K562 (cell line): ENCODE measurements around the gene MTIF3. TPM values are rescaled to one million over a fixed set of nuclear protein-coding genes. Genes with fewer than 3 reads are reported as not detected.

ENCODE experiments used
- ATAC-seq: fragments of 200-7000 bp; cut with Tn5 transposase; 3 replicates; pipeline ENCODE4 v1.9.1; 2020; ENCODE audit warnings: moderate library complexity
- BruUV-seq: library from RNA; stranded (reverse); fragments of 400-500 nt; replicated peaks from 2 replicates; lab custom pipeline; 2021; lab: Mats Ljungman, UMichigan
- CTCF ChIA-PET: fragments of 300-600 bp; formaldehyde crosslinking; extraction: SDS; loops from one replicate; lab custom pipeline; 2021; ENCODE audit warnings: low intra/inter-chr PET ratio; lab: Yijun Ruan, JAX
- POLR2A ChIA-PET: fragments of 300-600, 350-650 bp; sonication (Branson Sonifier 250); formaldehyde crosslinking; extraction: SDS; loops from one replicate; lab custom pipeline; 2021; ENCODE audit warnings: antibody characterized with exemption, inconsistent platforms; lab: Yijun Ruan, JAX
- DNase-seq, 4 experiments: peaks; one replicate each; pipeline versions ENCODE4 v3.0.0 to v3.0.0-alpha.2; 2011 to 2018; ENCODE audit warnings: low spot score in 3 of 4, mixed read lengths in 3 of 4; ENCODE audit errors: extremely low read depth in 1 of 4
- FAIRE-seq: peaks from 2 replicates; lab custom pipeline; 2011; peaks lifted over from hg19 to GRCh38; lab: Jason Lieb, UNC
- H2AFZ ChIP-seq: 2 replicates; pipeline ENCODE4 v1.6.0; 2011; ENCODE audit warnings: low read depth, low read length, control low read depth, inconsistent platforms
- H3K27ac ChIP-seq: fragments of 200-600 bp; 3 replicates; pipeline ENCODE4 v1.8.0; 2011; ENCODE audit warnings: low read depth, mild to moderate bottlenecking, control low read depth, inconsistent platforms, low read length, moderate library complexity, mixed read lengths; ENCODE audit errors: extremely low read depth
- H3K27me3 ChIP-seq, 2 experiments: fragments of 300-600 bp in 1 of 2; 2 replicates in 1 of 2; 3 replicates in 1 of 2; pipeline versions ENCODE4 v1.6.0 to v1.8.0; 2011; ENCODE audit warnings: inconsistent platforms in 2 of 2, low read length in 2 of 2, mild to moderate bottlenecking in 1 of 2, mixed read lengths in 1 of 2, moderate library complexity in 1 of 2; ENCODE audit not compliant: control insufficient read depth in 2 of 2, insufficient read depth in 2 of 2
- H3K36me3 ChIP-seq: fragments of 300-600 bp; 3 replicates; pipeline ENCODE4 v1.8.0; 2011; ENCODE audit warnings: mild to moderate bottlenecking, low read length, inconsistent platforms; ENCODE audit not compliant: control insufficient read depth, insufficient read depth
- H3K4me1 ChIP-seq, 2 experiments: fragments of 200-600 bp in 1 of 2; replicated peaks in 1 of 2; 2 replicates in 1 of 2; 3 replicates in 1 of 2; pipeline versions ENCODE4 v1.5.1 to v1.8.0; 2011; ENCODE audit warnings: inconsistent platforms in 2 of 2, low read length in 2 of 2, mild to moderate bottlenecking in 1 of 2, mixed read lengths in 1 of 2, moderate library complexity in 1 of 2; ENCODE audit not compliant: control insufficient read depth in 2 of 2, insufficient read depth in 2 of 2
- H3K4me2 ChIP-seq: 2 replicates; pipeline ENCODE4 v1.6.1; 2011; ENCODE audit warnings: low read length, control low read depth, inconsistent platforms, mixed read lengths; ENCODE audit not compliant: insufficient read depth
- H3K4me3 ChIP-seq: fragments of 200-600 bp; sonication (generic), shearing (Covaris generic); 2 replicates; pipeline ENCODE4 v1.5.1; 2016; ENCODE audit warnings: control low read depth, inconsistent platforms
- H3K79me2 ChIP-seq: fragments of 200-600 bp; 3 replicates; pipeline ENCODE4 v1.8.0; 2011; ENCODE audit warnings: low read length, inconsistent platforms; ENCODE audit not compliant: control insufficient read depth, insufficient read depth
- H3K9ac ChIP-seq, 2 experiments: 2 replicates each; pipeline versions ENCODE4 v1.6.0 to v1.6.1; 2011; ENCODE audit warnings: low read depth in 2 of 2, low read length in 2 of 2, control low read depth in 1 of 2, inconsistent platforms in 1 of 2, mild to moderate bottlenecking in 1 of 2, mixed read lengths in 1 of 2; ENCODE audit not compliant: insufficient read depth in 1 of 2
- H3K9me1 ChIP-seq: one replicate; pipeline ENCODE4 v1.6.0; 2011; ENCODE audit warnings: inconsistent platforms, mild to moderate bottlenecking, low read length, moderate library complexity; ENCODE audit not compliant: control insufficient read depth, insufficient read depth
- H3K9me3 ChIP-seq: replicated peaks from 2 replicates; pipeline ENCODE4 v1.5.1; 2011; ENCODE audit warnings: low read depth, low read length, inconsistent platforms; ENCODE audit not compliant: control insufficient read depth, insufficient read depth
- H4K20me1 ChIP-seq: replicated peaks from 2 replicates; pipeline ENCODE4 v1.6.1; 2011; ENCODE audit warnings: low read length, inconsistent platforms, mixed read lengths; ENCODE audit not compliant: control insufficient read depth, insufficient read depth
- HMG20A ChIP-seq: fragments of 450-650 bp; formaldehyde crosslinking; conservative IDR thresholded peaks from 2 replicates; pipeline ENCODE4 v1.4.0; 2020; ENCODE audit warnings: mild to moderate bottlenecking, mixed read lengths
- KAT7 ChIP-seq: sonication (generic); formaldehyde crosslinking; IDR thresholded peaks from 2 replicates; pipeline ENCODE4 v1.8.0; 2022; ENCODE audit warnings: missing genetic modification reagents, mild to moderate bottlenecking, borderline replicate concordance
- KLF10 ChIP-seq: fragments of 250-450 bp; sonication (Bioruptor Pico); IDR thresholded peaks from 2 replicates; pipeline ENCODE4 v1.6.1; 2021; ENCODE audit warnings: matching md5 sums
- MECOM ChIP-seq: fragments of 250-450 bp; sonication (Bioruptor Pico); IDR thresholded peaks from 2 replicates; pipeline ENCODE4 v1.8.0; 2022; ENCODE audit warnings: inconsistent platforms
- SOX6 ChIP-seq: fragments of 450-650 bp; IDR thresholded peaks from 2 replicates; pipeline ENCODE4 v1.6.1; 2014; ENCODE audit warnings: mild to moderate bottlenecking
- USF1 ChIP-seq: sonication (generic); formaldehyde crosslinking; IDR thresholded peaks from 2 replicates; pipeline ENCODE4 v1.9.0; 2022; ENCODE audit warnings: mild to moderate bottlenecking, missing genetic modification reagents
- ZNF507 ChIP-seq: conservative IDR thresholded peaks from 2 replicates; pipeline ENCODE4 v1.6.1; 2017; ENCODE audit warnings: missing genetic modification characterization, missing compliant biosample characterization
- ZNF695 ChIP-seq: fragments of 450-650 bp; formaldehyde crosslinking; IDR thresholded peaks from 2 replicates; pipeline ENCODE4 v1.4.0; 2020; ENCODE audit warnings: mild to moderate bottlenecking, moderate library complexity
- ZSCAN32 ChIP-seq: fragments of 450-650 bp; formaldehyde crosslinking; IDR thresholded peaks from 2 replicates; pipeline ENCODE4 v1.4.0; 2020; ENCODE audit warnings: mild to moderate bottlenecking, moderate library complexity
- WGBS: fragments of 100-300 bp; shearing (Covaris generic); methylation state at CpG from one replicate; pipeline ENCODE4 v1.1.6; 2016; ENCODE audit warnings: low coverage, mixed read lengths; ENCODE audit not compliant: insufficient coverage; ENCODE audit errors: missing lambda C conversion rate; 5-methylcytosine and 5-hydroxymethylcytosine counted together
- in situ Hi-C: fragments of 300-500 bp; cut with MboI; formaldehyde crosslinking; loops from 4 replicates; pipeline ENCODE4 v1.15.0; 2018; ENCODE audit warnings: inconsistent platforms, mixed read lengths
- intact Hi-C: fragments of 100-400 bp; cut with micrococcal nuclease; formaldehyde crosslinking; loops from 2 replicates; pipeline ENCODE4 v1.14.2; 2022
- polyA plus RNA-seq, 8 experiments: library from polyadenylated mRNA; depleted of rRNA in 4 of 8; stranded (reverse) in 5 of 8; unstranded in 3 of 8; fragments of >200 nt; fragmentation: Nextera tagmentation in 2 of 8; fragmentation: Illumina TruSeq in 1 of 8; extraction: Ambion mirVana in 2 of 8; extraction: Trizol in 1 of 8; gene quantifications; 2 replicates each; pipeline versions ENCODE4 v1.2.1 to v1.2.3, GENCODE V29; 2011 to 2014; ENCODE audit warnings: inconsistent platforms in 1 of 8, missing spikeins in 1 of 8
- total RNA-seq, 7 experiments: library from RNA; depleted of rRNA in 6 of 7; stranded (reverse); fragments of >200 nt in 6 of 7; fragmentation: Illumina TruSeq in 2 of 7; extraction: Trizol in 2 of 7; gene quantifications; 2 replicates each; pipeline versions ENCODE4 v1.2.1 to v1.2.3, GENCODE V29; 2011 to 2021; ENCODE audit warnings: low replicate concordance in 1 of 7

The MTIF3 gene
- total and polyA plus RNA-seq, 9 of the 15 experiments (the other 6 are each of a cell fraction or from before 2014, with no cell fraction given), result 23.5 to 73.6 (median 45.2) TPM

GRCh38 chr13:27482983-27483382 lies 32.6 kb upstream of the MTIF3 start:
- ChIA-PET POLR2A (no interaction called here), CTCF (interaction anchor here (0.6 kb wide), 1 partner anchor 343 kb away, joined by 3 read pairs; no protein-coding TSS in a partner anchor)
- Histone ChIP-seq H3K9me1 (no peaks in the 10 kb centered on the region), H3K4me2 (no peak overlapping the region), H2AFZ (no peak overlapping the region), H3K27me3 (peaks cover 4 to 5% of the 10 kb centered on the region in 2 experiments; a peak in 3 of 5 replicates), H3K27ac (no peak overlapping the region), H3K4me1 (no peaks in the 10 kb centered on the region; a peak in 2 of 5 replicates), H3K9me3 (peaks cover 3% of the 10 kb centered on the region; the same call in 1 of the 2 replicates), H3K79me2 (no peaks in the 10 kb centered on the region), H4K20me1 (no peaks in the 10 kb centered on the region), H3K4me3 (no peak overlapping the region), H3K36me3 (no peaks in the 10 kb centered on the region), H3K9ac (no peak overlapping the region)
- no peak for FAIRE-seq
- intact Hi-C loops, result loop anchor here (2.0 kb wide), 1 partner anchor 344 kb away; no protein-coding TSS in a partner anchor
- in situ Hi-C loops, result loop anchor here (10.0 kb wide), 1 partner anchor 342 kb away; no protein-coding TSS in a partner anchor
- 3% methylated on average over 6 of the region's 7 CpGs for WGBS
- ATAC-seq, result no peak
- DNase-seq, result no peak
- no TSS peak for BruUV-seq
- no peak for TF ChIP-seq HMG20A (CRISPR knock-in tag)
- TF ChIP-seq KAT7 (CRISPR knock-in tag), result no peak
- no peak for TF ChIP-seq ZSCAN32 (CRISPR knock-in tag)
- TF ChIP-seq ZNF507 (tag), result no peak
- TF ChIP-seq KLF10 (CRISPR knock-in tag), result no peak
- TF ChIP-seq ZNF695, result no peak
- TF ChIP-seq USF1 (CRISPR knock-in tag), result no peak
- no peak for TF ChIP-seq SOX6
- TF ChIP-seq MECOM (CRISPR knock-in tag), result no peak
